C4-2B (cell line): ENCODE results near the gene HSP90AA1.

Experiments used
- CTCF ChIP-seq: fragments of 450-650 bp; conservative IDR thresholded peaks from 2 replicates; pipeline ENCODE4 v1.5.1; 2017; ENCODE audit warnings: mild to moderate bottlenecking
- ZFX ChIP-seq: fragments of 450-650 bp; IDR thresholded peaks from 2 replicates; pipeline ENCODE4 v1.6.1; 2017

GRCh38 chr14:102131741-102132140 lies 44.9 kb upstream of the HSP90AA1 start:
- no peak for TF ChIP-seq CTCF
- no peak for TF ChIP-seq ZFX
